HCT116 (cell line): ENCODE measurements around the gene FREM3.

Experiments used
- EZH2 ChIP-seq: fragments of 200-600 bp; sonication (generic); IDR thresholded peaks from 2 replicates; pipeline ENCODE4 v1.6.1; 2017; ENCODE audit warnings: antibody characterized with exemption, mixed run types
- POLR2A ChIP-seq: IDR thresholded peaks from 2 replicates; pipeline ENCODE4 v1.7.0; 2011; ENCODE audit warnings: borderline replicate concordance; ENCODE audit not compliant: insufficient read depth, insufficient read length; ENCODE audit errors: extremely low read depth
- SRF ChIP-seq: IDR thresholded peaks from 2 replicates; pipeline ENCODE4 v1.6.1; 2012; ENCODE audit warnings: low read depth
- ZNF274 ChIP-seq: fragments of 200-500 bp; sonication (Bioruptor generic); IDR thresholded peaks from 2 replicates; pipeline ENCODE4 v1.6.1; 2014; ENCODE audit warnings: mild to moderate bottlenecking, low read depth, low read length, inconsistent platforms
- TF ChIP-seq, protein P1 (sequence below), 3 experiments: fragments of 200-600 bp in 1 of 3; sonication (generic) in 1 of 3; IDR thresholded peaks in 2 of 3; conservative IDR thresholded peaks in 1 of 3; 2 replicates each; pipeline ENCODE4 v1.5.1; 2012 to 2017; ENCODE audit warnings: low read depth in 2 of 3, low read length in 2 of 3, antibody characterized with exemption in 1 of 3, borderline replicate concordance in 1 of 3, control low read depth in 1 of 3, mild to moderate bottlenecking in 1 of 3, mixed read lengths in 1 of 3, mixed run types in 1 of 3, moderate library complexity in 1 of 3; ENCODE audit not compliant: insufficient read depth in 1 of 3
- TF ChIP-seq, protein P2 (sequence below): IDR thresholded peaks from 2 replicates; pipeline ENCODE4 v1.6.1; 2012; ENCODE audit warnings: low read depth

DNA sequence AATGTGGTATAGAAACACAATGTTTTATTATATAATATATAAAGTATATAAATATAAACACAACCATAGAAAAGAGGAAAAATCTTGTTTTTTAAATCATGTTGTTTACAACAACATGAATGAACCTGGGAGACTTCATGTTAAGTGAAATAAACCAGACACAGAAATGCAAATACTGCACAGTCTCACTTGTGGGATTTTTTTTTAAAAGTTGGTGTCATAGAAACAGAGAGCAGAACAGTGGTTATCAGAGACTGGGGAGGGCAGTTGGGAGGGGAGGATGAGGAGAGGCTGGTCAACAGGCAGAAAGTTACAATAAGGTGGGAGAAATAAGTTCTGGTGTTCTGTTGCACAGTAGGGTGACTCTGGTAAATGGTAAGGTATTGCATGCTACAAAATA lies 57.1 kb downstream of the FREM3 start:
- TF ChIP-seq EZH2 (no peak), SRF (no peak), POLR2A (no peak), ZNF274 (no peak)
- TF ChIP-seq, protein P1, sequence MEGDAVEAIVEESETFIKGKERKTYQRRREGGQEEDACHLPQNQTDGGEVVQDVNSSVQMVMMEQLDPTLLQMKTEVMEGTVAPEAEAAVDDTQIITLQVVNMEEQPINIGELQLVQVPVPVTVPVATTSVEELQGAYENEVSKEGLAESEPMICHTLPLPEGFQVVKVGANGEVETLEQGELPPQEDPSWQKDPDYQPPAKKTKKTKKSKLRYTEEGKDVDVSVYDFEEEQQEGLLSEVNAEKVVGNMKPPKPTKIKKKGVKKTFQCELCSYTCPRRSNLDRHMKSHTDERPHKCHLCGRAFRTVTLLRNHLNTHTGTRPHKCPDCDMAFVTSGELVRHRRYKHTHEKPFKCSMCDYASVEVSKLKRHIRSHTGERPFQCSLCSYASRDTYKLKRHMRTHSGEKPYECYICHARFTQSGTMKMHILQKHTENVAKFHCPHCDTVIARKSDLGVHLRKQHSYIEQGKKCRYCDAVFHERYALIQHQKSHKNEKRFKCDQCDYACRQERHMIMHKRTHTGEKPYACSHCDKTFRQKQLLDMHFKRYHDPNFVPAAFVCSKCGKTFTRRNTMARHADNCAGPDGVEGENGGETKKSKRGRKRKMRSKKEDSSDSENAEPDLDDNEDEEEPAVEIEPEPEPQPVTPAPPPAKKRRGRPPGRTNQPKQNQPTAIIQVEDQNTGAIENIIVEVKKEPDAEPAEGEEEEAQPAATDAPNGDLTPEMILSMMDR (IDR thresholded peaks at IDR 0.05 in 2 of 3, conservative IDR thresholded peaks at IDR 0.05 in 1 of 3; ENCODE audit: borderline replicate concordance in 1 of 3, insufficient read depth in 1 of 3, low read depth in 2 of 3, low read length in 2 of 3), result no peak
- TF ChIP-seq, protein P2, sequence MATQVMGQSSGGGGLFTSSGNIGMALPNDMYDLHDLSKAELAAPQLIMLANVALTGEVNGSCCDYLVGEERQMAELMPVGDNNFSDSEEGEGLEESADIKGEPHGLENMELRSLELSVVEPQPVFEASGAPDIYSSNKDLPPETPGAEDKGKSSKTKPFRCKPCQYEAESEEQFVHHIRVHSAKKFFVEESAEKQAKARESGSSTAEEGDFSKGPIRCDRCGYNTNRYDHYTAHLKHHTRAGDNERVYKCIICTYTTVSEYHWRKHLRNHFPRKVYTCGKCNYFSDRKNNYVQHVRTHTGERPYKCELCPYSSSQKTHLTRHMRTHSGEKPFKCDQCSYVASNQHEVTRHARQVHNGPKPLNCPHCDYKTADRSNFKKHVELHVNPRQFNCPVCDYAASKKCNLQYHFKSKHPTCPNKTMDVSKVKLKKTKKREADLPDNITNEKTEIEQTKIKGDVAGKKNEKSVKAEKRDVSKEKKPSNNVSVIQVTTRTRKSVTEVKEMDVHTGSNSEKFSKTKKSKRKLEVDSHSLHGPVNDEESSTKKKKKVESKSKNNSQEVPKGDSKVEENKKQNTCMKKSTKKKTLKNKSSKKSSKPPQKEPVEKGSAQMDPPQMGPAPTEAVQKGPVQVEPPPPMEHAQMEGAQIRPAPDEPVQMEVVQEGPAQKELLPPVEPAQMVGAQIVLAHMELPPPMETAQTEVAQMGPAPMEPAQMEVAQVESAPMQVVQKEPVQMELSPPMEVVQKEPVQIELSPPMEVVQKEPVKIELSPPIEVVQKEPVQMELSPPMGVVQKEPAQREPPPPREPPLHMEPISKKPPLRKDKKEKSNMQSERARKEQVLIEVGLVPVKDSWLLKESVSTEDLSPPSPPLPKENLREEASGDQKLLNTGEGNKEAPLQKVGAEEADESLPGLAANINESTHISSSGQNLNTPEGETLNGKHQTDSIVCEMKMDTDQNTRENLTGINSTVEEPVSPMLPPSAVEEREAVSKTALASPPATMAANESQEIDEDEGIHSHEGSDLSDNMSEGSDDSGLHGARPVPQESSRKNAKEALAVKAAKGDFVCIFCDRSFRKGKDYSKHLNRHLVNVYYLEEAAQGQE, result no peak
